OCI-M2 (cell line): ENCODE measurements around the gene ABCD1.
"Not testable (repeated sequence)": the region's sequence is repeated elsewhere in the genome, so short reads cannot be mapped to it uniquely, and the experiment has no call there.

Experiments
- DNase-seq: peaks from one replicate; lab custom pipeline; 2025; ENCODE audit not compliant: unreplicated experiment; lab: John Stamatoyannopoulos, UW

Gene ABCD1

DNA sequence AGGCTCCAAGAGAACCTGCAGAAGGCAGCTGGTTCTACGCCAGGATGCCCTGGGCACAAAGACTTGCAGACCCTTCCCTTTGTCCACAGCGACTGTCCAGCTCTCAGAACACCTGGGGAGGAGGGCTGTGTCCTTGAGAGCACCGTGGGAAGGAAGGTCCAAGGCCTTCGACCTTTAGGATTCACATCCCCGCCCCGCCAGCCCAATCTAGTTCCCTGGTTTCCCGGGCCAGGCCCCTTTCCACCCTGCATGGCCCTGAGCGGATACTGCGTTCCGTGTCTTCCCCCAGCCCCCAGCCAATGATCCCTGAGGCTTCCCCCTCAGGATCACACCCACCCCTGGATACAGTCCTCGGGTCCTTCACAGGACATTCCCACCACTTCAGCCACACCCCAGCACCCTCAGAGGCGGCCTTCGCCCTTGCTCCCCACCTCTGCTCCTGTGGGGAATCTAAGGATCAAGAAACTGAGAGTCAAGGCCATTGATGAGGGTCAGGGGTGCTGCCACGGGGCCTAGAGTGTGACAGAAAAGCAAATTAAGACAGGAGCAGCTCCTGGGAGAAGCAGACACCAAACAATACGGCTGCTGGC is 9.1 kb downstream of the ABCD1 start:
- DNase-seq = no peak

DNA sequence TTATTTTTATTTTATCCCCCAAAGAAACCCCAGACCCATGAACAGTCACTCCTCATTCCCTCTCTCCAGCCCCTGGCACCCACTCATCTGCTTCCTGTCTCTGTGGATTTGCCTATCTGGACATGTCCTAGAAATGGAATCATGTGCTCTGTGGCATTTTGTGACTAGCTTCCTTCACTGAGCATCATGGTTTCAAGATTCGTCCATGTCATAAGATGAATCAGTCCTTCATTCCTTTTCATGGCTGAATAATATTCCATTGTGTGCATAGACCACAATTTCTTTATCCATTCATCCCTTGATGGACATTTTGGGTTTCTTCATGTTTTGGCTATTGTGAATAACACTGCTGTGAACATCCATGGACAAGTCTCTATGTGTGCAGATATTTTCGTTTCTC is 10.2 kb downstream of the ABCD1 start:
- DNase-seq = no peak

DNA sequence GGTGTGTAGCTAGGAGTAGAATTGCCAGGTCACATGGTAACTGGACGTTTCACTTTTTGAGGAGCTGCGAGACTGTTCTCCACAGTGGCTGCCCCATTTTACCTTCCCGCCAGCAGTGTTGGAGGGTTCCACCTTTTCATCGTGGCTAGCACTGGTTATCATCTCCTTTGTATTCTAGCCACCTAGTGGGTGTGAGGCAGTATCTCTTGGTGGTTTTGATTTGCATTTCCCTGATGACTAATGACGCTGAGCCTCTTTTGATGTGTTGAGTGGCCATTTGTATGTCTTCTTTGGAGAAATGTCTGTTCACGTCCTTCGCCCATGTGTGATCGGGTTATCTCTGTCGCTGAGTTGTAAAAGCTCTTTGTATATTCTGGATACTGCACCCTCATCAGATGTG is 10.6 kb downstream of the ABCD1 start:
- no peak for DNase-seq

DNA sequence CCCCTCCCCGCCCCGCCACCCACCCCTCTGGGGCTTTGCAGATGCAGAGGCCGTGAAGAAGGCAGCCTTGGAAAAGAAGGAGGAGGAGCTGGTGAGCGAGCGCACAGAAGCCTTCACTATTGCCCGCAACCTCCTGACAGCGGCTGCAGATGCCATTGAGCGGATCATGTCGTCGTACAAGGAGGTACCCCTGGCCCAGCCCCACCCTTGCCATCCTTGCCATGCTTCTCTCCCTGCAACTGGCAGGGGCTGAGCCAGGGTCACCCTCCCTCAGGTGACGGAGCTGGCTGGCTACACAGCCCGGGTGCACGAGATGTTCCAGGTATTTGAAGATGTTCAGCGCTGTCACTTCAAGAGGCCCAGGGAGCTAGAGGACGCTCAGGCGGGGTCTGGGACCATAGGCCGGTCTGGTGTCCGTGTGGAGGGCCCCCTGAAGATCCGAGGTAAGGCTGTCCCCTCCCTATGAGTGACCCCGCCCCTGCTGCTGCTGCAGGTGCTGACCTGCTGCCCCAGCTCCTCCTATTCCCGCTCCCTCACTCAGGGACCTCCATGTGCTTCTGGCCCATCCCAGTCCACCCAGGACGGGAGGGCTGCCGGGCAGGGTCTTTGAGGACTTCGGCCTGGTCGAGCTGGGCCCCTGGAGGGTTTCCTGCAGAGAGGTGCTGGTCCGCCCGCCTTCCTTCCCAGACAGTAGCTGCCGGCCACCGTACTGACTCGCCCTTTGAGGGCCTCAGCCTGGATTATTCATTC is 11.6 kb downstream of the ABCD1 start:
- no peak for DNase-seq

DNA sequence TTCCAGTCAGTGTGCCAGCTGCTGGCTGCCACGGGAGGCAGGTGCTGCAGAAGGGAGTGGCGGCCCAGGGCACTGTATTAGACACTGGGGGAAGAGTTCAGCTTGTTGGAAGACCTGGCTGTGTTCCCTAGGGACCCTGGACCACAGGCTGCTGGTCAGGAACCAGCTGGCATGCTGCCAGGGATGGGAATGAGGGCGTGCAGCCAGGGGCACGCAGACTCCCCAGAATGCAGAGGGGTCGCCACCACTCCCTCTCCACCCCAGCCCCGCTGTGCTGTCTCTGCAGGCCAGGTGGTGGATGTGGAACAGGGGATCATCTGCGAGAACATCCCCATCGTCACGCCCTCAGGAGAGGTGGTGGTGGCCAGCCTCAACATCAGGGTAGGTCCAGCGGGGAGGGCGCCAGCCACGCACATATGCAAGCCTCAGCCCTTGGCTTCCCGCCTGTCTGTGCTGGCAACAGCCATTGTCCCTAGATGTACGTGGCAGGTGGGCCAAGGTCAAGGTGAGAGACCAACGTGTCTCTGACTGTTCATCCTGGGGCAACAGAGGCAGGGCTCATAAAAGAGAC is 12.3 kb downstream of the ABCD1 start:
- no peak for DNase-seq

DNA sequence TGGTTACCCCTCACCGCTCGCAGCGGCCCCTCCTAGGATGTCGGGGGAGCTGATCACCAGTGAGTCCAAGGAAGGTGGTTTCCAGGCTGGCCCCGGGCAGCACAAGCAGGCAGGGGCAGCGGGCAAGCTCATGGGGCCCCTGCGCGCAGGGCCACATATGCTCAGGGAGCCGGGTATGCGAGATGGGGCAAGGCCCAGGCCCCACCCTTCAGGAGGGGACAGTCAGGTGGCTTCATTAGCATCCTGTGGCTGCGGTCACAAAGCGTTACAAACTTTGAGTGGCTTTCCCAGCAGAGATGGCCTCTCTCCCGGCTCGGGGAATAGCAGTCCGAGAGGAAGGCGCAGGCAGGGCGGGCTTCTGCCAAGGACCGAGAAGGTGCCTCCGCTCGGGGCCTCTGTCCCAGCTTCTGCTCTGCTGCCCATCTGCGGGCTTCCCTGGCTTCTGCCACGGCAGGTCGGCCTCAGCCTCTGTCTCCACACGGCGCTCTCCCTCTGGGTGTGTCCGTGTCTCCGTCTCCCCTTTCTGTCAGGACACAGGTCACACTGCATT is 13.5 kb downstream of the ABCD1 start:
- DNase-seq = no peak

DNA sequence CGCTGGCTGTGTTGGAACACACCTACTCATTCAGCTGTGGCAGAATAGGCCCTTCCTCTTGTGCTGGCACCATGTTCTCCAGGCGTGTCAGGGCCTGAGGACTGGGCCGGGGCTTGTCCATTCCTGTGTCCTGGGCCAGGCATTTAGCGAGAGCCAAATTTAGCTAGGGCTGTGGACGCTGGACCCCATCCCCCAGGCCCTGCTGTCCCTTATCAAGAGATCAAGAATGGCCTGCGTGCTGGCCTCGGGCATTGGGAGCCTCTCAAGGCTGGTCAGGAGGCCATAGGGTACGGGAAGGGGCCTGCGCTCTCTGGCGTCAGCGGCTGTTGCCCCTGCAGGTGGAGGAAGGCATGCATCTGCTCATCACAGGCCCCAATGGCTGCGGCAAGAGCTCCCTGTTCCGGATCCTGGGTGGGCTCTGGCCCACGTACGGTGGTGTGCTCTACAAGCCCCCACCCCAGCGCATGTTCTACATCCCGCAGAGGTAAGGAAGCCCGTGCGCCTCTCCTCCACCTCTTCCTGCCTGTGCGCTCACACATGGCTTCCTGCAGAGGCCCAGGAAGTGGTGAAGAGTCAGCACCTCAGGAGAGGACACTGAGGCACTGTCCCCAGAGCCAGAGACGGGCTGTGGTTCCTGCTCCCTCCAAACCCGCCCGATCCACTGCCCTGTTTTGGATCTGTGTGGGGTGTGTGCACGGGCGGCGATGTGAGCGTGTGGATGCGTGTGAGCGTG is 15.3 kb downstream of the ABCD1 start:
- DNase-seq = no peak

DNA sequence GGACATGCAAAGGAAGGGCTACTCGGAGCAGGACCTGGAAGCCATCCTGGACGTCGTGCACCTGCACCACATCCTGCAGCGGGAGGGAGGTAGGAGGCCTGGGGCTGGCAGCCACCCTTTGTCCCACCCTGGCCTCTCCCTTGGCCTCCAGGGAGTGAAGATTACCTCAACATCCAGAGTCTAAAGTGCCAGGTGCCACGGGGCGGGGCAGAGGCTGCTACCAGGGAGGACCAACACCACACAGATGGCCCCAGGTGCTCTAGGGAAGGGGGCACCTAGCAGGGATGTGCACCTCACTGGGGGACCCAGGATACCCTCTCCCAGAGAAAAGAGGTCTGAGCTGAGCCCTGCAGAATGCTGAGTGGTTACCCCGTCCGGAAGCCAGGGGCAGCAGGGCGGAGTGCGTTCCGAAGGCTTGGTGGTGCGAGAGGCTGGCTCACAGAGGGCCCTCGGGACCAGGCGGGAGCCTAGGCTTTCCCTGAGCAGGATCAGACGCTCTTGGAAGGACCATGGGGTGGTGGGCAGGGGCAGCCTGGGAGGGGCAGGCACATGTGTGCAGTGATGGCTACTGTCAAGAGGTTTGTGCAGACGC is 16.1 kb downstream of the ABCD1 start:
- DNase-seq = no peak

DNA sequence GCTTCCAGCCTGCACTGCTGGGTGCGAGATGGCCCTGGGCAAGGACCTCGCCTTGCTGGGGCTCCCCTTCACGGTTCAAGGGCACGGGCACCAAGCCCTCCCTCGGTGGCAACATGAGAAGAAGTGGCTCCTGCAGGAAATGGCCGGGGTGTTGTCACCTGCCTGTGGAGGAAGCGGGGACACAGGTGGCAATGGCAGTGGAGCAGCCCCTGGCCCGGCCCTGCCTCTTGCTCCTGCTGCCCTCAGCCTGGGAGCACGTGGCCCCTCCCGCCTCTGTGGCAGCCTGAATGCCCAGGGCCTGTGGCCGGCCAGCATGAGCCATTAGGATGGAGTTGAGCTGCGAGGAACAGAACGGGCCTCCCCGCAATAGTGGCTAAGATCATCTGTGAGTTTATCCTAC is 16.8 kb downstream of the ABCD1 start:
- DNase-seq = no peak

DNA sequence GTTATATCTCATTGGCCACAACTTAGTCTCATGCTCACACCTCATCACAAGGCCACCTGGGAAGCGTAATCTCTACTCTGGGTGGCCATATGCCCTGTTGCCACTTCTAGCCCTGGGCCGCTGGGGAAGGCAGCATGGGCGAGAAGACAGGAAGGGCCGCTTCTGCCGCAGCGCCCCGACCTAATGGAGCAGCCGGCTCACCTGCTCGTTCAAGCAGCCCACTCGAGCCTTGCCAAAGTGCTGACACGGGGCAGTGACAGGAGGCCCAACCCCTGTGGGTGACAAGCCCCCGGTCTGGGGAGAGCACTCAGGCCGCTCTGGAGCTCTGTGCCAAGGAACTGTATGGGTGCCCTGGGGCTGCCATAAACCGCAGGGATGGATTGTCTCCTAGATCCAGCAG is 17.5 kb downstream of the ABCD1 start:
- not testable (repeated sequence) for DNase-seq

DNA sequence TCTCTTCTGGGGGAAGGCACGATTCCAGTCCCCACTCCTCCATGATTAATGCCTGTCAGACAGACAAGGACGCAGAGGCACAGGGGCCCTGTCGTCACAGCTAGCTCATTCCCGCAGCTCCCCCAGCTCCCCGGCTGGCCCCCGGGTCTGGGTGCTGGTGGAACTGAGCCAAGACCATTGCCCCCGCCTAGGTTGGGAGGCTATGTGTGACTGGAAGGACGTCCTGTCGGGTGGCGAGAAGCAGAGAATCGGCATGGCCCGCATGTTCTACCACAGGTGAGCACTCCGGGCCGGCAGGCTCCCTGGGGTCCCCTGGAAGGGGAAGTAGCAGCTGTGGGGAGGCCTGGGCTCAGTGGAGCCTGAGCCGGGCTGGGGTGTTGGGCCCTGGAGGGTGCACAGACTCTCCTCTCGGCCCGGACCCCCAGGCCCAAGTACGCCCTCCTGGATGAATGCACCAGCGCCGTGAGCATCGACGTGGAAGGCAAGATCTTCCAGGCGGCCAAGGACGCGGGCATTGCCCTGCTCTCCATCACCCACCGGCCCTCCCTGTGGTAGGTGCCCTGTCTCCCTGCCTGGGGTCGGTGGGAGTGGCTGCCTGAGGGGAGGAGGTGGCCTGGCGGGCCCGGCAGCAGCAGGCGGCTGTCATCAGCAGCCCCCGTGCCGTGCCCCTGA is 18.3 kb downstream of the ABCD1 start:
- DNase-seq = not testable (repeated sequence)

DNA sequence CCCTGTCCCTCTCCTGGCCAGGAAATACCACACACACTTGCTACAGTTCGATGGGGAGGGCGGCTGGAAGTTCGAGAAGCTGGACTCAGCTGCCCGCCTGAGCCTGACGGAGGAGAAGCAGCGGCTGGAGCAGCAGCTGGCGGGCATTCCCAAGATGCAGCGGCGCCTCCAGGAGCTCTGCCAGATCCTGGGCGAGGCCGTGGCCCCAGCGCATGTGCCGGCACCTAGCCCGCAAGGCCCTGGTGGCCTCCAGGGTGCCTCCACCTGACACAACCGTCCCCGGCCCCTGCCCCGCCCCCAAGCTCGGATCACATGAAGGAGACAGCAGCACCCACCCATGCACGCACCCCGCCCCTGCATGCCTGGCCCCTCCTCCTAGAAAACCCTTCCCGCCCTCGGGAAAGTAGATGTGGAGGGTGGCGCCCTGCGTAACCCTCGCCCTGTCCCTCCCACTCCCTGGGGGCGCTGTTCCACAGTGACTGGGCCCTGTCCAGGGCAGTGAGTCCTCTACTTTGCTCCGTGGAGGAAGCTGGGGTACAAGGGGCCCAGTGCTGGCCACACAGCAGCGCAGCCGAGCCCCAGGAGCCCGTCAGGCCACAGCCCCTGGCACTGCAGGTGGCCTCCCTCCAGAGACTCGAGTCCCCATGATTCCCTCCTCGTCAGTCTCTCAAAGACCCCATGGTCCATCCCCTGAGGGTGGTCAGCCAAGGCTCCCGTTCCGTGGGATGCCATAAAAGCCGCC is 19.0 kb downstream of the ABCD1 start:
- not testable (repeated sequence) for DNase-seq

DNA sequence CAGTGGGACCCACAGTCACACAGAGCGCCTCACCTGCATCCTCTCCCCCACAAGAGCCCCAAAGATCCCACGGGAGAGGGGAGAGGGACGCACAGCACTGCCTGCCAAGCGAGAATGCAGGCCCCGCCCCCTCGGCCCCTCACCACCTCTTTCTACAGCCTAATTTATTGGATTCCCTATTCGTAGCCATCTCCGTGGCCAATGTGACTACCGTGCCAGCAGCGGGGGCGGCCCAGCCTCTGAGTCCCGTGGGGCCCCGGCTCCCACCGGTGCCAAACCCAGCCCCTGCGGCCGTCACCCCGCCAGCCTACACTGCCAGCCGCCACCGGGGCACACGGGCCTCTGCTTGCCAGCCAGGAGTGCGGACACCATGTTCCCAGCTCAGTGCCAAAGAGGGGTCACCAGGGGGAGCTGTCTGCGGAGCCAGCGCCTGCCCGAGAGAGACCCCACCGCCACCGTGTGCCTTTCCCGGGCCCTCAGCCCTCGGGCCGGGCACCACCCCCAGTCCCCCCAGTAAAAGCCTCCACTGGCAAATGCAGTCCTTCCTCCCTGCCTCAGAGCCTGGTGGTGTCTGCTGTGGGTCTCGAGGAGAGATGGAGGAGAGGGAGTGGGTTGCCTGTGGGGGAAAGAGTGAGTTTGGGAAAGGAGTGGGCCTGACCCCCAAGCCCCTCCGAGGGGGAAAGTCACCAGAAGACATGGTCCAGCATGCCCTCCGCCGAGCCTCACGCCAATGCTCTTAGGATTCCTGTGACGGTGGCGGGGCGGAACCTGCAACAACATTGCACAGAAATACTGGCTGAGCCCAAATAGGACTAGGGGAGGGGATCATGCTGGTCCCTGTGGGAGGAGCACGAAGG is 19.8 kb downstream of the ABCD1 start:
- no peak for DNase-seq

DNA sequence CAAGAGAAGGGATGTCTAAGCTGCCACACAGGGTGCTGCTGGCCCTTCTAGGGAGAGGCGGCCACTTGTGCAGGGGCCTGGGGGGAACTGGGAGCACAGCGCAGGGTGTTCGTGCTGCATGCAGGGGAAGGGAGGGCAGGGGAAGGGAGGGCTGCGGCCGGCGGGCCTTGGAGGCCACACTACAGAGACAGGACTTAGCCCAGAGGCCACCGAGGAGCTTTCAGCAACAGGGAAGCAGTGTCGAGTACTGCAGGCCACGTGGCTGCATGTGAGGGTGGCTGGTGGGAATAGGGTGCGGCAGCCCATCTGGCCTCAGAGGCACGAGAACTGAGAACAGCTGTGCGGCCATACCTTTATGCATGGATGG is 20.4 kb downstream of the ABCD1 start:
- DNase-seq = not testable (repeated sequence)

DNA sequence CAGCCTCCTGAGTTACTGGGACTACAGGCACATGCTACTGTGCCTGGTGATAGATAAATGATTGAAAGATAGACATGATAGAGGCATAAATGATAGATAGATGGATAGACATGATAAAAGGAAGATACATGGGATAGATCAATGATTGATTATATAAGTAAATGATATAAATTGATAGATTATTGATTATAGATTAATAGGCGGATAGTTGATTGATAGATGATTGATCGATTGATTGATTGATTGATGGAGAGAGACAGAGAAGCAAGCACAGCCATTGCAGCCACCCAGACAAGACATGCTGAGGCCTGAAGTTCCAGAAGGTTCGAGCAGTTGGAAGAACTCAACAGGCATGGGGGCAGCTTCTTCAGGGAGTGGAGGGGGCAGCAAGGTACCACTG is 21.7 kb downstream of the ABCD1 start:
- no peak for DNase-seq

DNA sequence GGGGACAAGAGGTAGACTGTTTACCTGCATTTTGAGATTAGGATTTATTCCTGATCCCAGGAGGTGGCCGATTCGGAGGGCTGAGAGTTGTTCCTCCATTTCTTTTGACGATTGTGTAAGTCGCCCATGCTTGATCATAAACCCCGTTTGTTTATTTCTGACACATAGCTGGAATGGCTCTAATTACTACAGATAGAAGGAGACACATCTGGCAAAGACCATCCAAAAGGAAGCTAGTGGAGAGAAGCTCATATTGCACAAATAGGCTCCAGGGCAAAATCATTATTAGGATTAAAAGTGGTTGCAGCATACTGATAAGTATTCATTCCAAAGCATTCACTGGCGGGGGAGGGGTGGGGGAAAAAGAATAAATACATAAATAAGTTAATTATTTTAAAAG is 22.3 kb downstream of the ABCD1 start:
- DNase-seq = not testable (repeated sequence)

DNA sequence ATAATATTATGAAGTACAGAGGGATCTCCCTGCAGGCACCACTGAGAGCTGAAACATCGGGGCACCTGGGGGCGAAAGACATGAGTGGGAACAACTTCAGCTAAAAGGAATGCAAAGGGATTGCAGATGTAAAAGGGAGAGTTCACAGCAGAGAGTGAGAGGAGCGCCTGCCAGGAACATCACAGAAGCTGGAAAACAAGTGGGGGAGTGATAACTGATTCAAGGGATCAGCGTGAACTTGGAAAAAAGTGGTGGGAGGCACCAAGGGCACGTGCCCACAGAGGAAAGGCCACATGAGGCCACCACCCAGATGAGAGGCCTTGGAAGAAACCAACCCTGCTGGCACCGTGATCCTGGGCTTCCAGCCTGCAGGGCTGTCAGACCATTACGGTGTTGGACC is 24.4 kb downstream of the ABCD1 start:
- not testable (repeated sequence) for DNase-seq

DNA sequence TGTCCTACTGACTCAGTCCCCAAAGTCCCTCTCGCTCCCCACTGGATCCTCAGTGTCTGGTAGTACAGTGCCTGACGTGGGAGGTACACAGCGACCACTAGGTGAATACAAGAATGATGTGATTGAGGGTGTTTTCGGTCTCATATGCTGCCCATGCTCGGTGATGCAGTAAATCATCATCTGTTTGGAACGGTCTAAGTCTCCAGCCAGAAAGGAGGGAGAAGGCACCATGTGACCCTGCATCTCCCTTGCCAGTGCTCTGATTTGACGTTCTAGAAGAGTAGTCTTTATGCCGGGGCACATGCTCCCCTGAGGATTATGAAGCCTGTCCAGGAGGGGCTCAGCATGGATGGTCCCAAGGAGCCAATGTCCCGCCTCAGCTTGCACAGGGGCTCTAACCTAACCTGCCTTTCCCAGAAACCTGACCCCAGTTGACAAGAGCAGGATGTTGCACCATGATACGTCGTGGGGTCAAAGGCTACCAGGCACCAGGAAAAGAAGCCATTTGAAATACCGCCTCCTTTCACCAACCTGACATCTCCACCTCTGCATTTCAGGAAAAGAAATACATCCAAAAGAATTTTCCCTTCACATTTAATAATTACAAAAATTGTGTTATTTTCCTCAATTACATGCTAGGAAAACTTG is 25.6 kb downstream of the ABCD1 start:
- no peak for DNase-seq

DNA sequence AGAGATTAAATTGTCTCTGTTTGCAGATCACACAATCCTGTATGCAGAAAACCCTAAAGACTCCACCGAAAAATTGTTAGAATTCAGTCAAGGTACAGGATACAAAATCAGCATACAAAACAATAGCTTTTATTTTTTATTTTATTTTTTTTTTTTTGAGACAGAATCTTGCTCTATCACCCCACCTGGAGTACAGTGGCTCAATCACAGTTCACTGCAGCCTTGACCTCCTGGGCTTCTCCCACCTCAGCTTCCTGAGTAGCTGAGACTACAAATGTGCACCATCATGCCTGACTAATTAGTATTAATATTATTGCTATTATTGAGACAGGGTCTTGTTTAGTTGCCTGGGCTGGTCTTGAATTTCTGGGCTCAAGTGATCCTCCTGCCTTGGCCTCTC is 30.5 kb downstream of the ABCD1 start:
- DNase-seq = no peak
